Keratinocyte (primary cell): ENCODE measurements around the gene FSHB. TPM values are rescaled to one million over a fixed set of nuclear protein-coding genes. Genes with fewer than 3 reads are reported as not detected.

Experiments used
- DNase-seq: peaks from one replicate; pipeline ENCODE4 v3.0.0-alpha.2; 2011; ENCODE audit warnings: low read depth, missing footprints, low spot score
- FAIRE-seq: peaks from 2 replicates; lab custom pipeline; 2011; peaks lifted over from hg19 to GRCh38; lab: Jason Lieb, UNC
- H2AFZ ChIP-seq: 2 replicates; pipeline ENCODE4 v1.6.0; 2012; ENCODE audit warnings: low read length, control low read depth, inconsistent platforms; ENCODE audit not compliant: control insufficient read depth
- H3K27ac ChIP-seq: 2 replicates; pipeline ENCODE4 v1.5.1; 2011; ENCODE audit warnings: low read length; ENCODE audit not compliant: control insufficient read depth, insufficient read depth
- H3K27me3 ChIP-seq: 3 replicates; pipeline ENCODE4 v1.6.0; 2011; ENCODE audit warnings: low read length; ENCODE audit not compliant: control insufficient read depth, insufficient read depth; ENCODE audit errors: extremely low read depth
- H3K36me3 ChIP-seq, 2 experiments: 2 replicates in 1 of 2; 3 replicates in 1 of 2; pipeline ENCODE4 v1.5.1; 2011; ENCODE audit warnings: low read length in 2 of 2, mild to moderate bottlenecking in 1 of 2; ENCODE audit not compliant: control insufficient read depth in 2 of 2, insufficient read depth in 2 of 2; ENCODE audit errors: extremely low read depth in 1 of 2
- H3K4me1 ChIP-seq: 3 replicates; pipeline ENCODE4 v1.5.1; 2011; ENCODE audit warnings: low read length; ENCODE audit not compliant: control insufficient read depth, insufficient read depth; ENCODE audit errors: extremely low read depth
- H3K4me2 ChIP-seq: 3 replicates; pipeline ENCODE4 v1.6.0; 2011; ENCODE audit warnings: low read depth, low read length; ENCODE audit not compliant: control insufficient read depth, insufficient read depth; ENCODE audit errors: extremely low read depth
- H3K4me3 ChIP-seq, 3 experiments: fragments of 200-600 bp in 1 of 3; sonication (generic) in 1 of 3; 2 replicates in 2 of 3; 3 replicates in 1 of 3; pipeline ENCODE4 v1.5.1; 2011 to 2016; ENCODE audit warnings: low read length in 3 of 3, mild to moderate bottlenecking in 3 of 3, control low read depth in 2 of 3, inconsistent platforms in 1 of 3, low read depth in 1 of 3, mixed read lengths in 1 of 3, mixed run types in 1 of 3, moderate library complexity in 1 of 3; ENCODE audit not compliant: control insufficient read depth in 2 of 3, insufficient read depth in 2 of 3; ENCODE audit errors: extremely low read depth in 1 of 3
- H3K79me2 ChIP-seq: 2 replicates; pipeline ENCODE4 v1.6.0; 2012; ENCODE audit warnings: low read length; ENCODE audit not compliant: control insufficient read depth, insufficient read depth
- H3K9ac ChIP-seq: 3 replicates; pipeline ENCODE4 v1.6.0; 2011; ENCODE audit warnings: low read length; ENCODE audit not compliant: control insufficient read depth, insufficient read depth; ENCODE audit errors: extremely low read depth
- H3K9me1 ChIP-seq: 3 replicates; pipeline ENCODE4 v1.6.0; 2011; ENCODE audit warnings: low read length; ENCODE audit not compliant: control insufficient read depth, insufficient read depth; ENCODE audit errors: extremely low read depth
- H3K9me3 ChIP-seq: 2 replicates; pipeline ENCODE4 v1.5.1; 2012; ENCODE audit warnings: low read depth, low read length; ENCODE audit not compliant: control insufficient read depth
- H4K20me1 ChIP-seq: 3 replicates; pipeline ENCODE4 v1.6.0; 2011; ENCODE audit warnings: low read length; ENCODE audit not compliant: control insufficient read depth, insufficient read depth; ENCODE audit errors: extremely low read depth
- EZH2 ChIP-seq: IDR thresholded peaks from one replicate; pipeline ENCODE4 v1.6.1; 2012; ENCODE audit warnings: inconsistent platforms, mild to moderate bottlenecking, low read length, moderate library complexity
- dilution Hi-C: fragments of 300-500 bp; cut with MboI; formaldehyde crosslinking; loops from one replicate; pipeline ENCODE4 v1.7.0; 2020; ENCODE audit warnings: low sequenced_read_pairs; ENCODE audit not compliant: extremely low pct_ligation_motif_present
- polyA plus RNA-seq, 5 experiments: library from polyadenylated mRNA; depleted of rRNA in 3 of 5; stranded (reverse) in 3 of 5; stranded (forward) in 1 of 5; unstranded in 1 of 5; fragments of >200 nt; gene quantifications; 1 replicate in 1 of 5; 2 replicates in 3 of 5; 3 replicates in 1 of 5; pipeline versions ENCODE4 v1.2.1 to v1.2.3, GENCODE V29; 2011 to 2012; ENCODE audit warnings: missing spikeins in 2 of 5, low read depth in 1 of 5, low replicate concordance in 1 of 5
- TF ChIP-seq, protein P1 (sequence below), 3 experiments: IDR thresholded peaks in 1 of 3; conservative IDR thresholded peaks in 1 of 3; optimal IDR thresholded peaks in 1 of 3; 2 replicates in 2 of 3; 3 replicates in 1 of 3; pipeline versions ENCODE3 to v1.5.1; 2011; ENCODE audit warnings: low read length in 3 of 3, mild to moderate bottlenecking in 3 of 3, moderate library complexity in 2 of 3, control low read depth in 1 of 3, inconsistent platforms in 1 of 3; ENCODE audit not compliant: insufficient read depth in 2 of 3; ENCODE audit errors: extremely low read depth in 1 of 3

The FSHB gene
- polyA plus RNA-seq, 1 donor (not counting 4 experiments of a cell fraction or from before 2014, with no cell fraction given): not detected

DNA sequence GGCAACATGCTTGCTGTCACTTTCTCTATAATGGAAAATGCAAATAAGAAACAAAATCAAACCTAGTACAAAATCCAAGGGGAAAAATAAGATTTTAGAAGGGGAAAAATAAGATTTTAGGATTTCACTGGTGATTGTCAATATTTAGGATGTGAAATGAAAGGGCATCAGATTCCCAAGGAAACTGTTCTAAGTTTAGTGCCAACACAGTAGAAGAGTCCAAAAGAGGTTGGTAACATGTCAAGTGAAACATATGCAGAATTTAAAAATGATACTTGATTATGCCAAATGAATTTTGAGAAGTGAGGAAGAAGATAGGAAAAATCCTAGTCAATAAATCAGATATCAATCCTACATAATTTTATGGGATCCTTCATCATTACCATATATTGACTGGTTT lies 46.4 kb downstream of the FSHB start:
- Histone ChIP-seq H3K9ac (no peak overlapping the region), H4K20me1 (no peaks in the 10 kb centered on the region), H2AFZ (no peak overlapping the region), H3K9me3 (no peaks in the 10 kb centered on the region), H3K27ac (no peak overlapping the region), H3K36me3 (no peaks in the 10 kb centered on the region), H3K4me1 (no peaks in the 10 kb centered on the region), H3K9me1 (no peaks in the 10 kb centered on the region), H3K79me2 (no peaks in the 10 kb centered on the region), H3K27me3 (no peaks in the 10 kb centered on the region), H3K4me3 (no peak overlapping the region), H3K4me2 (no peak overlapping the region)
- FAIRE-seq: no peak
- dilution Hi-C loops: no loop called here
- no peak for DNase-seq
- TF ChIP-seq, protein P1, sequence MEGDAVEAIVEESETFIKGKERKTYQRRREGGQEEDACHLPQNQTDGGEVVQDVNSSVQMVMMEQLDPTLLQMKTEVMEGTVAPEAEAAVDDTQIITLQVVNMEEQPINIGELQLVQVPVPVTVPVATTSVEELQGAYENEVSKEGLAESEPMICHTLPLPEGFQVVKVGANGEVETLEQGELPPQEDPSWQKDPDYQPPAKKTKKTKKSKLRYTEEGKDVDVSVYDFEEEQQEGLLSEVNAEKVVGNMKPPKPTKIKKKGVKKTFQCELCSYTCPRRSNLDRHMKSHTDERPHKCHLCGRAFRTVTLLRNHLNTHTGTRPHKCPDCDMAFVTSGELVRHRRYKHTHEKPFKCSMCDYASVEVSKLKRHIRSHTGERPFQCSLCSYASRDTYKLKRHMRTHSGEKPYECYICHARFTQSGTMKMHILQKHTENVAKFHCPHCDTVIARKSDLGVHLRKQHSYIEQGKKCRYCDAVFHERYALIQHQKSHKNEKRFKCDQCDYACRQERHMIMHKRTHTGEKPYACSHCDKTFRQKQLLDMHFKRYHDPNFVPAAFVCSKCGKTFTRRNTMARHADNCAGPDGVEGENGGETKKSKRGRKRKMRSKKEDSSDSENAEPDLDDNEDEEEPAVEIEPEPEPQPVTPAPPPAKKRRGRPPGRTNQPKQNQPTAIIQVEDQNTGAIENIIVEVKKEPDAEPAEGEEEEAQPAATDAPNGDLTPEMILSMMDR (optimal IDR thresholded peaks at IDR 0.05 in 1 of 3, IDR thresholded peaks at IDR 0.05 in 1 of 3, conservative IDR thresholded peaks at IDR 0.05 in 1 of 3; ENCODE audit: extremely low read depth in 1 of 3, insufficient read depth in 2 of 3, low read length in 3 of 3): no peak
- TF ChIP-seq EZH2: no peak

DNA sequence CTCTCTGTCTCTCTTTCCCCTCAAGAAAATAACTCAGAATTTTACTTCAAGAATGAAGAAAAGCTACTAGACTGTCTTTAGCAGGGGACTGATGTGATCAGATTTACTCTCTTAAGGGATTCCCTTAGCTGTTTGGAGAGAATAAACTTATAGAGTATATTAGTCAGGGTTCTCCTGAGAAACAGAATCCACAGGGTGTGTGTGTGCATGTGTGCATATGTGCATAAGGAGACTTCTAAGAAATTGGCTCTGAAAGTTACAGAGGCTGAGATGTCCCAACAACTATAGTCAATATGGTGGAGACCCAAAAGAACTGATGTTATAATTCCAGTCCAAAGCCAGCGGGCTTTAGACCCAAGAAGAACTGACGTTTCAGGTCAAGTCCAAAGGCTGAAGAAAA lies 49.0 kb downstream of the FSHB start:
- H3K9ac ChIP-seq: no peak overlapping the region
- FAIRE-seq (no peak), DNase-seq (no peak)
- H3K27ac ChIP-seq: no peak overlapping the region
- no peaks in the 10 kb centered on the region for H3K79me2 ChIP-seq
- no peaks in the 10 kb centered on the region for H3K36me3 ChIP-seq
- TF ChIP-seq EZH2: no peak
- TF ChIP-seq, protein P1 (optimal IDR thresholded peaks at IDR 0.05 in 1 of 3, IDR thresholded peaks at IDR 0.05 in 1 of 3, conservative IDR thresholded peaks at IDR 0.05 in 1 of 3; ENCODE audit: extremely low read depth in 1 of 3, insufficient read depth in 2 of 3, low read length in 3 of 3): no peak
- no peaks in the 10 kb centered on the region for H3K4me1 ChIP-seq
- no peak overlapping the region for H3K4me3 ChIP-seq
- H3K9me3 ChIP-seq: no peaks in the 10 kb centered on the region
- dilution Hi-C loops: no loop called here
- no peaks in the 10 kb centered on the region for H4K20me1 ChIP-seq
- H2AFZ ChIP-seq: no peak overlapping the region
- no peak overlapping the region for H3K4me2 ChIP-seq
- H3K9me1 ChIP-seq: no peaks in the 10 kb centered on the region
- no peaks in the 10 kb centered on the region for H3K27me3 ChIP-seq
